ENCODE measurements around the gene SINHCAF.

DNA sequence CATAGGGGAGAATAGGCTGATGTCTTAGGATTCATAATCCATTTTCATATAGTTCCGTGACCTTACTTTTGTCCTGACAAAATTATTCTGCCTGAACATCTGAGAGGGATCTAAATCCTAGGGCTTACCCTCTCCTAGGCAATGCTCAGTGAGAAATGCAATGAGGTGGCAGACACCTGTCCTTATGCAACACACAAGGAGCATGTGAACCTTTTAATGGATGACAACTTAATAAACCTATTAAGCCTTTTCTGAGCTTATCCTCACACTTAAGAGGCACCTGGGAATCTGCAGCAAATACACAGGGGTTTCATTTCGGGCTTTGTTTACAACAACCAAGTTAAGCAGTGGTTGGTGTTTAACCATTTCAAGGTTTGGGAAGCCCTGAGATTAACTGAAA is 24.6 kb downstream of the SINHCAF start:
- no peak for TF ChIP-seq SIN3A (IDR thresholded peaks at IDR 0.05; ENCODE audit: borderline replicate concordance, insufficient read depth, low read depth, low read length)
- no peak for TF ChIP-seq CTCF (IDR thresholded peaks at IDR 0.05)
- TF ChIP-seq POLR2AphosphoS5 (IDR thresholded peaks at IDR 0.05; ENCODE audit: low read depth, low read length): no peak

All from Panc1 (cell line).